GM21619 (cell line): ENCODE results near the gene CES1.
"Not testable (repeated sequence)": the region's sequence is repeated elsewhere in the genome, so short reads cannot be mapped to it uniquely, and the experiment has no call there.

Source experiments
- ATAC-seq: cut with Tn5 transposase; IDR thresholded peaks from one replicate; pipeline ENCODE4 v1.9.1; 2021; ENCODE audit not compliant: unreplicated experiment

Gene CES1

GRCh38 chr16:55832773-55833691 is at the start of gene CES1:
Gene CES1, minus strand, starts transcription at chr16:55833096. Its CDS starts 41 bp downstream, at chr16:55833055.
- no peak for ATAC-seq

DNA sequence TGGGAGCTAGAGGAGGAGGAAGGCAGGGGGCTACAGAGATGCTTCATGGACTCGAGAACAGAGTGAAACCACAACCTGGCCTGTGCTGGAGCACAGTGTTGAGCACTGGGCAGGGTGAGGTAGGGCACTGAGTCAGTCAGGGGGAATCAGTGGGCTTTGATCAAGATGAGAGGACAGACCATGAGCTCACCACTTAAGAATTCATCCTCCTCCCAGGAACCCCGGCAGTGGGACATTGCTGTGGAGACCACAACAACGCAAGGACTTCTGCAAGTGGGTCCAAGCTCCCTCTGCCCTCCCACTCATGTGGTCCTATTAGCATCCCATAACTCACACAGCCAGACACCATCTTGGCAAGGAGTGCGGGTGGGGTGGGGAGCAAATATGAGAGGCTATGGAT is 44.0 kb upstream of the CES1 start:
- no peak for ATAC-seq

DNA sequence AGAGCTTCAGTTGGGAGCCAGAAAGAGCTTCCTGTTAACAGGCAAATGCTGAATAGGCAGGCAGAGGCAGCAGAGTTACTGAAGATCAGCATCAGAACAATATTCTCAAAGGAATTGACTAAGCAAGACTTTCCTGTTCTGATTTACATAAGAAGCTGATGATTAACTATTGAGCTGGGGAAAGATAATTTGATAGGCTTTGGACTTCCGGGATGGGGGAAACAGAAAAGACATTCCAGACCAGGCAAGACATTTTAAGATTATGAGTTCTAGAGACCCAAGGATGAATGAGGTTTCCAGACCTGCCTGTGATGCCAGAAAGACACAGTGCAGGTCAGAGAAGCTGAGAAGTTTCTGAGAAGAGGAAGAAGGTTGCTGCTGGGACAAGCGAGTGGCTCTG is 42.4 kb upstream of the CES1 start, which contains the start of gene CES5A:
CES5A (minus strand) TSS at position 101 of the 400 bp plus-strand sequence. CDS start 152 bp downstream, outside the sequence.
- ATAC-seq = no peak

DNA sequence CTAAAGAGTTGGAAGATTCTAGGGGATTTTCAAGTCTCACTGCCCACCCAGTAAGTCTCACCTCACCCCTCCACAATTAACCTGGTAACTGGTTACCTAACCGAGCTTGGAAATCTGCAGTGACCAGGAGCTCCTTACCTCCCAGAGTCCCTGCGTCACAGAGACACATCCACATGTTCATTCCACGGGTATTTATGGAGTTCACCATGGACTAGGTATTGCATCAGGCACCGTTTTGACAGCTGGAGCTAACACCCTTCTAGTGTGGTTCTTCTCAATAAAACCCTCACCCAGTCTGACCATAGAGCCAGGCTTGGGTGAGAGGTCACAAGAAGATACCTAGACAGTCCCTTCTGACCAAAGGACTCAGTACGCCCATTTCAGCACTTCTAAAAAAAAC is 40.2 kb upstream of the CES1 start:
- no peak for ATAC-seq

DNA sequence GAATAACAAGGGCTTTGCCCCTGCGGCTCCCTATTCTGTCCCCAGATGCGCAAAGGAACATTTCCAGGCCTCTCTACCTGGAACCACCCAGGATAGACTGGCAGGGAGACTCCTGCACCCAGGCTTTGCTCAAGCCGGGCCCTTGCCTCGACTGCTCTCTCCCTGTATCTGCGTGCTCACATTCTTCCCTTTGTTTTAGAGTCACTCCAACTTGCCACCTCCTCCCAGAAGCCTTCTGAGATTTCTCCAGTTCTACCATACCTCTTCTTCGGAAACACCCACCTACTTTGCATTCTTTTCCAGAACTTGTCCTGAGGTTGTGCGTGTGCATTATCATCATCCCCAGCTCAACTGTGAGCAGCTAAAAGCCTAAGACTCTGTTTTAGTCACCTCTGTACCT is 39.2 kb upstream of the CES1 start:
- no peak for ATAC-seq

DNA sequence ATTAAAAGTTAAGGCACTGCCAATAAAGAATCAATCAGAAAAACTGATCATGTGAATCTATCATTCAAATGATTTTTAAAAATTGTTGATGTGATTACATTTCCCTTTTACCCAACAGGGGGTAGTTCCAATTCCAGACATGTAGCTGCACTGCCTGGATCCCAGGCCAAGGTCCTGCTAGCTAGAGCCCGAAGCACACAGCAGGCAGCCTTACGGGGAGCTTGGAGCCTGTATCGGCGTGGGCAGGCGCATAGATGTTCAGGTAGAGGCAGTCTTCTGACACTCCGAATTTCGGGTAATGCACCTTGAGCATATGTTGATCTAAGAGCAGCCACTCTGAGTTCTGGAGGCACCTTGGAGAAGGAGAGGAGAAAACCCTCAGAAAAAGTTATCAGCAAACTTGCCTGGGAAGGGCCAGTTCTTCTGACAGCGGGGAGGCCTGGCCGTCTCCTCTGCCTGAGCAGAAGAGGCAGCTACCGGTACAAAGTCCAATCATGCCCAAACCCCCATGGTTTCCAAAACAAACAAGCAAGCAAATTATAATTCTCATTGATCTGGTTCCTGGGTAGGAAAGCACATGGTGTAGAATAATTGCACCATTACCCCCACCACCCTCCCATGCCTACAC is 38.6 kb upstream of the CES1 start:
- ATAC-seq = no peak

GRCh38 chr16:55868980-55869379 is 36.1 kb upstream of the CES1 start:
- ATAC-seq = no peak

DNA sequence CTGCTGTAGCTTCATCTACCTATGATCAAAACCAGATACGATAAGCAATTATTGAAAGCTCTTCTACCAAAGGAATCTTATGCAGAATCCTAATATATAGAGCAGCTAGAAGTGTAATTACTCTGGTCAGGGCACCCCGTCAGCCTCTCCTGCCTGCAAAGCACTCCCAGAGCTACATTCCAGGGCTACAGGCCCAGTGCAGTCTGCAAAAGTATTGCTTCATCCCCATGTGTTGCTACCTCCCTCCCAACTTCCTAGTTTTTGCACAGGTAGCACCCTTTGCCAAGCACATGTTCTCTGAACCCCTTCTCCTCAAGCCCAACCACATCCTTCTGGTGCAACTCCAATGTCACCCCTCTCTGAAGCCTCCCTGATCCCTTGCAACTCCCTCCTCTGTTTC is 35.2 kb upstream of the CES1 start:
- ATAC-seq = no peak

DNA sequence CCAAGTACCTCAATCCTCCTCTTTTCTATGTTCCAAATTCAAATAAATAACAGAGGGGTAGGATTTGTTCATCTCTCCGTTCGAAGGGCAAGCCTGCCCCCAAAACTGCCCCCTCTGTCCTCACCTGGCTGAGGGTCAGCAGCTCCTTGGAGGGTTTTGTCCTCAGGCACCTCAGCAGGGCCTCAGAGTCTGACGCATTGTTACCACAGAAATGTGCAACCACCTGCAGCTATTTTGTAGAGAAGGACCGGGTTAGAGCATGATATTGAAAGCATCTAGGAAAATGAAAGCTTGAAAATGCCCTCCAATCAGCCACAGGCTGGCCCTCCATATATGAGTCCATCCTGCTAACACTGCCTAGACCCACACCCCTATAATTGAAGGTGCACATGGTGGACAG is 28.4 kb upstream of the CES1 start:
- ATAC-seq = no peak

DNA sequence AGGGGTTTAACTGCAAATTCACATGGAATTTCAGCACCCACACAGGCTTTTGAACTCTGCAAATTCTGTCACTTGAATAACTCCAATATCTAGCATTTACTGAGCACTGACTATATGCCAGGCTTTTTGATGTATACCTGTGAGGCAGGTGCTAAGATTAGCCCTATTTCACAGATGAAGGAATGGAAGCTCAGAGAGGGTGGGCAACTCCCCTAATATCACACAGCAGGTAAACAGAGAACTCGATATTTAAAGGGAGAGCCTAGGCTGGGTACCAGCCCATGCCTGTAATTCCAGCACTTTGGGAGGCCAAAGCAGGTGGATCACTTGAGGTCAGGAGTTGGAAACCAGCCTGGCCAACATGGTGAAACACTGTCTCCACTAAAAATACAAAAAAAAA is 24.8 kb upstream of the CES1 start:
- not testable (repeated sequence) for ATAC-seq

- ATAC-seq = no peak
These were observed 24.1 kb upstream of the CES1 start for GRCh38 chr16:55856950-55857349.

DNA sequence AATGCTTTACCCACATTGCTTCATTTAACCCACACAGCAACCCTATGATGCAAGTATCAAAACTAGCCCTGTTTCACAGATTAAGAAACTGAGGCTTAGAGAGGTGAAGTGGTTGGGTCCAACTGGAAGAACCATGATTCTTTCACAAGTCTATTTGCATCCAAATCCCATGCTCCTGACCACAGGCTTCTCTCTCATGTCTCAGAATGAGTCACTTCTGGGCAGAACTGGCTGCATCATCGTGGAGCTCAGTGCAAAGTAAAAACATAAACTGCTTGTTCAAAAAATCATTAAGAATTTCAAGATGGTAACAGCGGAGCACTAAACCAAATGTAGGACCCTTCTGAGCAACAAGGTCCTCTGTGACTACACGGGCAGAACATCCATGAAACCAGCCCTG is 20.2 kb upstream of the CES1 start:
- no peak for ATAC-seq

DNA sequence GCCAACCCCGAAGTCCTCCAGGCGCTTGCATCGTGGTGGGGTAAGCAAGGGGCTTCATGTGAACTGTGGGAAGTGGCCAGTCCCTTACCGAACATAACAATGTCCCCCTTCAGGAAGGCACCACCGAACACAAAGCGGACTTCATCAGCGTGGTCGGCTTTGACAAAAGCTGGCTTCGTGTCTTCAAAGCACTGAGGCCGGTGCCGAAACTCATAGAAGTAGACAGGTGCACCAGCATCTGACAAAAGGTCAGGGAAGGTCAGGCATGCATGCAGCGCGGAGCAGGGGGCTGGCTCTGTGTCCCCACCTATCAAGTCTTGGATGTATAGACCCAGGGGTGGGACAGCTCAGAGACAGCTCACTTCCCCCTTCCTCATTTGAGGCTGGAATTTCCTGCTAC is 16.6 kb upstream of the CES1 start:
- no peak for ATAC-seq

DNA sequence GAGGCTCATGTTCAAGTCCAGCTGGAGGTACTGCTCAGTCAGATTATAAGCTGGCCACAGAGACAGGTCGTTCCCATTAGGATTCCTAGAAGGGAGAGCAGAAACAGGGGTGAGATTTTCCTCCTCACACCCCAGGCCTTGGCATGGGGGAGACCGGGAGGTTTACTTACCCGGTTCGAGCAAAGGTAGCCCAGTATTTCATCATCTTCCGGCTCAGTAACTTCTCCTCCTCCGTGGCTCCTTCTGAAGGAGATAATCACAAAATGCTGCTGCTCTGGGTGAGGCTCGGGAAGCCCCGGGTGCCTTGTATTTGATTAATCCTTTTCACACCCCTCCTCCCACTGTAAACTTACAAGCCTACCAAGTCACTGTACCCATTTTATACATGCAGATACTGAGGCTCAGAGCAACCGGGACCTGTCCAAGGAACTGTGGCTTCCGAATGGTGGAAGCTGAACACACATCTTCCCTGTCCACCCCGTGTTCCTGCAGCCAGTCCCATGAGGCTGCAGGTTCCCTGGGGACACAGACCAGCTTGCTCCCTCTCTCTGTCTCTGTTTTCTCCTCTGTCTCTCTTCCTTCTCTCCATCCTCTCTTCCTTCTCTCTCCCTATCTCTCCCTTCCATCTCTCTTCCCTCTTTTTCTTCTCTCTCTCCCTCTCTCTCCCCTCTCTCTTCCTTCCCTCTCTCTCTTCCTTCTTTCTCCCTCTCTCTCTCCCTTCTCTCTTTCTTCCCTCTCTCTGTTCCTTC is 13.9 kb upstream of the CES1 start:
- no peak for ATAC-seq

- no peak for ATAC-seq
These were observed 10.2 kb upstream of the CES1 start for GRCh38 chr16:55843105-55843395.

DNA sequence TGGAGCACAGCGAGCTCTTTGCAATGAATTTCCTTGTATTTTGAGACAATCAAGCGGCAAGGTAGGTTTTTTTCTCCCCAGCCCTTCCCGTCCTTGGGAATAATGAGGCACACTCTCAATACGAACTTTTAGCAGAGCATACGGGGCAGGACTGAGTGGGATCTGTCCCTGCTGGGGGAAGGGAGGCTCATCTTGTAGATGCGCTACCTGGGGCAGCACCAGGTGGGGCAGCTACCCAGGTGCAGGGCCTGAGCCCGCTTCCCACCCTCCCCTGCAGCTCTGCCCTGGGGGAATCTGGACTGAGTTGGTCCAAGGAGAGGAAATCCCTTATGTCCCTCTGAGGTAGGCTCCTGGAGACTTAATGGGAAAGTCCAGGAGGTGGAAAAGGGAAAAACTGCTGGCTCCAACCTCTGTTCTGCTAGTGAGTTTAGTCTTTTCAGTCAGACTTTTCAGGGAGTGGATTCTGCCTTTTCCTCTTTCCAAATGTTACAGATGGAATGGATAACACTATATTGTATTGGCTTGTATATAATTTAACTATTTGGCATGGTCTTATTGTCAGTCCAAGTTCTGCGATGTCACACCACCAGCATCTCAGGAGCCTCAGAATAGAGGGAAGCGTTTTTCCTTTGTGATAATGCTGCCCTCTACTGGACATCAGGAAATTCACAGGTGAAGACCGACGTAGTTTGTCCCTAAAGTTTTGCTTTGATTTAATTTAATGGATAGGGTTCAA is 9.6 kb upstream of the CES1 start:
- ATAC-seq = no peak

DNA sequence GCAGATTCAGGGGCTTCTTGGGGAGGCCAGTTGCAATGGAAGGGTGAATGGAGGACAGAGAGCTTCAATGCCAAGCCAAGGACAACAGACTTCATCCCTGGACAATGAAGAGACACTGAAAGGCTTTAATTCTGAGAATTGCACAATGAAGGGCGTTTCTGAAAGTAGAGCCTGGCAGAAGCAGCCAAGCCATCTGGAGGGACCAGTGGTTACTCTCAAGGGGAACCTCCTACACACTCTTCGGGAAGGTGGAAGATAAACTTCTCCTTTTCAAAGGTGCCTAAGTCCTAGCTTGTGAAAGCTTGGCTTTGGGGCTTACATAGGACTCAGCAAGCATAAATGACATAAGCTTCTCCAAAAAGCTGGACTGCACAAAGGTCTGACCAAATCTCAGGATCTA is 6.2 kb upstream of the CES1 start:
- ATAC-seq = no peak

- no peak for ATAC-seq
These were observed 3.3 kb upstream of the CES1 start for GRCh38 chr16:55836158-55836611.

GRCh38 chr16:55835581-55835980 is 2.7 kb upstream of the CES1 start:
- ATAC-seq = no peak

DNA sequence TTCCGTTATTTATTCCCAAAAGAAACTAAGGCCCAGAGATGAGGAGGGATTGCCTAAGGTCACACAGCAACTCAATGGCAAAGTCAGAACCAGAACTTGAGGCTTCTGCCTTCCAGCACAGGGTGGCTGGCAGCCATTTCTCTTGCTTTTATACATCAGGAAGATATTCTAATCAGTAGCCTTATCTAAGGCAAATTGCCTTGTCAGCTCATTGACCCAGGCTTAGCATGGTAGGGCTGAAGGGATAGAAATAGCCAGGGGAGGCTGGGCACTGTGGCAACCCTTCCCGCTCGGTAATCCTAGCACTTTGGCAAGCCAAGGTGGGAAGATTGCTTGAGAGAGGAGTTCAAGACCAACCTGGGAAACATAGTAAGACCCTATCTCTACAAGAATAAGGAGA is 2.3 kb upstream of the CES1 start:
- not testable (repeated sequence) for ATAC-seq

- peak; percentile 86 for ATAC-seq
These were observed 1.2 kb upstream of the CES1 start for GRCh38 chr16:55834049-55834448.
